CD4-positive, alpha-beta memory T cell (primary cell): ENCODE data around the gene CPZ. TPM values are rescaled to one million over a fixed set of nuclear protein-coding genes. Genes with fewer than 3 reads are reported as not detected.
"Not testable (repeated sequence)": the region's sequence is repeated elsewhere in the genome, so short reads cannot be mapped to it uniquely, and the experiment has no call there.

Experiments used
- CTCF ChIA-PET: fragments of 350-600 bp; sonication (Branson Sonifier 250); formaldehyde crosslinking; loops from one replicate; lab custom pipeline; 2021; ENCODE audit warnings: inconsistent platforms; ENCODE audit not compliant: partially characterized antibody; lab: Charles Lee
- POLR2A ChIA-PET: fragments of 350-600 bp; sonication (Branson Sonifier 250); formaldehyde crosslinking; loops from one replicate; lab custom pipeline; 2021; ENCODE audit not compliant: partially characterized antibody; lab: Charles Lee
- DNase-seq, 5 donors: peaks; one replicate each; pipeline versions ENCODE4 v3.0.0 to v3.0.0-alpha.2; 2020 to 2022; ENCODE audit warnings: mixed read lengths in 1 of 5
- H3K27ac ChIP-seq: one replicate; pipeline ENCODE4 v1.7.0; 2013; ENCODE audit warnings: low read depth, low read length
- H3K27me3 ChIP-seq: 2 replicates; pipeline ENCODE4 v1.7.0; 2013; ENCODE audit warnings: mild to moderate bottlenecking, low read length, moderate library complexity; ENCODE audit not compliant: insufficient read depth
- H3K36me3 ChIP-seq: 2 replicates; pipeline ENCODE4 v1.7.0; 2013; ENCODE audit warnings: mild to moderate bottlenecking, low read length, moderate library complexity; ENCODE audit not compliant: insufficient read depth
- H3K4me1 ChIP-seq: 2 replicates; pipeline ENCODE4 v1.7.0; 2013; ENCODE audit warnings: mild to moderate bottlenecking, low read length, moderate library complexity; ENCODE audit not compliant: insufficient read depth
- H3K4me3 ChIP-seq, 2 donors: one replicate each; pipeline ENCODE4 v1.7.0; 2013; ENCODE audit warnings: low read length in 2 of 2, mild to moderate bottlenecking in 1 of 2
- H3K9me3 ChIP-seq, 2 donors: one replicate each; pipeline ENCODE4 v1.7.0; 2013; ENCODE audit warnings: low read length in 2 of 2, control low read depth in 1 of 2; ENCODE audit not compliant: control insufficient read depth in 1 of 2
- H3K27ac Mint-ChIP-seq, 7 donors: one replicate each; pipeline ENCODE4 v1.8.0; 2020 to 2021; ENCODE audit warnings: mixed read lengths in 7 of 7, mild to moderate bottlenecking in 6 of 7, inconsistent platforms in 3 of 7, moderate library complexity in 3 of 7
- H3K27me3 Mint-ChIP-seq, 2 donors: one replicate each; pipeline ENCODE4 v1.8.0; 2020 to 2021; ENCODE audit warnings: mixed read lengths in 2 of 2
- H3K36me3 Mint-ChIP-seq, 2 donors: one replicate each; pipeline ENCODE4 v1.8.0; 2020 to 2021; ENCODE audit warnings: mixed read lengths in 2 of 2, inconsistent platforms in 1 of 2, mild to moderate bottlenecking in 1 of 2
- H3K4me1 Mint-ChIP-seq, 4 donors: one replicate each; pipeline ENCODE4 v1.8.0; 2020 to 2021; ENCODE audit warnings: mixed read lengths in 4 of 4, mild to moderate bottlenecking in 1 of 4
- H3K4me3 Mint-ChIP-seq, 8 donors: one replicate each; pipeline ENCODE4 v1.8.0; 2020 to 2021; ENCODE audit warnings: mixed read lengths in 8 of 8, mild to moderate bottlenecking in 7 of 8, moderate library complexity in 6 of 8, inconsistent platforms in 3 of 8
- H3K9me3 Mint-ChIP-seq, 8 donors: one replicate each; pipeline ENCODE4 v1.8.0; 2020 to 2021; ENCODE audit warnings: mixed read lengths in 8 of 8, mild to moderate bottlenecking in 5 of 8, inconsistent platforms in 3 of 8, moderate library complexity in 1 of 8
- intact Hi-C: fragments of 100-400 bp; cut with micrococcal nuclease; formaldehyde crosslinking; loops from one replicate; pipeline ENCODE4 v1.15.1; 2023
- polyA plus RNA-seq, 2 donors: library from polyadenylated mRNA; unstranded; fragments of 300-500 nt; fragmentation: Illumina TruSeq; gene quantifications; one replicate each; pipeline ENCODE4 v1.2.3, GENCODE V29; 2021
- total RNA-seq, 2 experiments: library from RNA; stranded (reverse); gene quantifications; one replicate each; pipeline ENCODE4 v1.2.3, GENCODE V29; 2021

The CPZ gene
- total and polyA plus RNA-seq, 4 experiments from 2014 or later = not detected

GRCh38 chr4:8630240-8630905 lies 37.8 kb downstream of the CPZ start:
- H3K4me1 ChIP-seq, H3K4me3 ChIP-seq, intact Hi-C loops, H3K9me3 ChIP-seq, H3K27me3 ChIP-seq, H3K27me3 Mint-ChIP-seq, H3K27ac ChIP-seq, POLR2A ChIA-PET, H3K27ac Mint-ChIP-seq, H3K36me3 Mint-ChIP-seq, H3K36me3 ChIP-seq, CTCF ChIA-PET, DNase-seq, H3K4me3 Mint-ChIP-seq, H3K9me3 Mint-ChIP-seq, H3K4me1 Mint-ChIP-seq: not testable (repeated sequence)

GRCh38 chr4:8631896-8632295 lies 39.3 kb downstream of the CPZ start:
- H3K4me3 ChIP-seq, H3K4me3 Mint-ChIP-seq, DNase-seq, intact Hi-C loops, H3K9me3 ChIP-seq, H3K27me3 Mint-ChIP-seq, H3K36me3 ChIP-seq, H3K9me3 Mint-ChIP-seq, H3K4me1 ChIP-seq, CTCF ChIA-PET, POLR2A ChIA-PET, H3K27ac ChIP-seq, H3K36me3 Mint-ChIP-seq, H3K27ac Mint-ChIP-seq, H3K27me3 ChIP-seq, H3K4me1 Mint-ChIP-seq: not testable (repeated sequence)

- H3K4me1 ChIP-seq, POLR2A ChIA-PET, DNase-seq, H3K36me3 ChIP-seq, H3K4me3 Mint-ChIP-seq, H3K4me3 ChIP-seq, H3K9me3 Mint-ChIP-seq, H3K27ac Mint-ChIP-seq, H3K4me1 Mint-ChIP-seq, H3K27me3 Mint-ChIP-seq, H3K9me3 ChIP-seq, H3K27me3 ChIP-seq, H3K36me3 Mint-ChIP-seq, CTCF ChIA-PET, H3K27ac ChIP-seq, intact Hi-C loops: not testable (repeated sequence)
These were observed 42.2 kb downstream of the CPZ start for GRCh38 chr4:8634773-8635172.

GRCh38 chr4:8635897-8636554 lies 43.5 kb downstream of the CPZ start:
- H3K27ac ChIP-seq, POLR2A ChIA-PET, intact Hi-C loops, CTCF ChIA-PET, H3K27ac Mint-ChIP-seq, H3K4me1 ChIP-seq, H3K4me3 ChIP-seq, H3K36me3 ChIP-seq, H3K4me1 Mint-ChIP-seq, H3K36me3 Mint-ChIP-seq, H3K27me3 Mint-ChIP-seq, H3K4me3 Mint-ChIP-seq, H3K9me3 Mint-ChIP-seq, H3K9me3 ChIP-seq, DNase-seq, H3K27me3 ChIP-seq: not testable (repeated sequence)

GRCh38 chr4:8637456-8637984 lies 45.0 kb downstream of the CPZ start:
- no peaks in the 10 kb centered on the region for H3K4me1 ChIP-seq
- H3K27me3 ChIP-seq = no peaks in the 10 kb centered on the region
- H3K4me3 ChIP-seq = no peak overlapping the region
- ChIA-PET CTCF (interaction anchor here (0.8 kb wide), 1 partner anchor 30 kb away, joined by 3 read pairs; no protein-coding TSS in a partner anchor), POLR2A (no interaction called here)
- H3K27ac ChIP-seq = no peak overlapping the region
- peaks cover 0 to 2% of the 10 kb centered on the region in 2 donors for H3K27me3 Mint-ChIP-seq
- no peaks in the 10 kb centered on the region for H3K36me3 Mint-ChIP-seq
- no peaks in the 10 kb centered on the region for H3K36me3 ChIP-seq
- DNase-seq = no peak
- H3K4me3 Mint-ChIP-seq = no peak overlapping the region
- no peaks in the 10 kb centered on the region for H3K9me3 ChIP-seq
- H3K9me3 Mint-ChIP-seq = no peaks in the 10 kb centered on the region
- H3K27ac Mint-ChIP-seq = no peak overlapping the region
- H3K4me1 Mint-ChIP-seq = no peaks in the 10 kb centered on the region
- intact Hi-C loops = no loop called here

- Histone ChIP-seq H3K4me3 (no peak overlapping the region), H3K27ac (no peak overlapping the region), H3K36me3 (no peaks in the 10 kb centered on the region), H3K4me1 (no peaks in the 10 kb centered on the region), H3K9me3 (no peaks in the 10 kb centered on the region), H3K27me3 (no peaks in the 10 kb centered on the region)
- no peaks in the 10 kb centered on the region for H3K36me3 Mint-ChIP-seq
- H3K27ac Mint-ChIP-seq = no peak overlapping the region
- CTCF ChIA-PET = no interaction called here
- H3K9me3 Mint-ChIP-seq = no peaks in the 10 kb centered on the region
- H3K27me3 Mint-ChIP-seq = peaks cover 0 to 2% of the 10 kb centered on the region in 2 donors
- H3K4me3 Mint-ChIP-seq = no peak overlapping the region
- POLR2A ChIA-PET = no interaction called here
- no peak for DNase-seq
- H3K4me1 Mint-ChIP-seq = no peaks in the 10 kb centered on the region
- intact Hi-C loops = no loop called here
These were observed 46.5 kb downstream of the CPZ start for GRCh38 chr4:8639021-8639420.

GRCh38 chr4:8639777-8640720 lies 47.5 kb downstream of the CPZ start:
- Histone ChIP-seq H3K4me1 (no peaks in the 10 kb centered on the region), H3K27me3 (no peaks in the 10 kb centered on the region), H3K36me3 (no peaks in the 10 kb centered on the region), H3K27ac (no peak overlapping the region), H3K9me3 (no peaks in the 10 kb centered on the region), H3K4me3 (no peak overlapping the region)
- DNase-seq = no peak
- Mint-ChIP-seq H3K36me3 (no peaks in the 10 kb centered on the region), H3K27me3 (peaks cover 0 to 2% of the 10 kb centered on the region in 2 donors), H3K9me3 (no peaks in the 10 kb centered on the region), H3K4me1 (no peaks in the 10 kb centered on the region), H3K27ac (no peak overlapping the region), H3K4me3 (no peak overlapping the region)
- ChIA-PET CTCF (interaction anchor here (0.6 kb wide), 1 partner anchor 350 kb away, joined by 3 read pairs; no protein-coding TSS in a partner anchor), POLR2A (no interaction called here)
- intact Hi-C loops = no loop called here
